ENCODE data around the gene OR4K5. TPM values are rescaled to one million over a fixed set of nuclear protein-coding genes. Genes with fewer than 3 reads are reported as not detected.
"Not testable (repeated sequence)": the region's sequence is repeated elsewhere in the genome, so short reads cannot be mapped to it uniquely, and the experiment has no call there.

The OR4K5 gene
- total RNA-seq, 2 donors from 2014 or later, result not detected

- intact Hi-C loops (cut with DNase I), result no loop called here
- WGBS, result 78% methylated on average over 3 of the region's 3 CpGs
- H3K4me3 ChIP-seq, result no peak overlapping the region
These were observed 27.1 kb downstream of the OR4K5 start for GRCh38 chr14:19947413-19948090.

DNA sequence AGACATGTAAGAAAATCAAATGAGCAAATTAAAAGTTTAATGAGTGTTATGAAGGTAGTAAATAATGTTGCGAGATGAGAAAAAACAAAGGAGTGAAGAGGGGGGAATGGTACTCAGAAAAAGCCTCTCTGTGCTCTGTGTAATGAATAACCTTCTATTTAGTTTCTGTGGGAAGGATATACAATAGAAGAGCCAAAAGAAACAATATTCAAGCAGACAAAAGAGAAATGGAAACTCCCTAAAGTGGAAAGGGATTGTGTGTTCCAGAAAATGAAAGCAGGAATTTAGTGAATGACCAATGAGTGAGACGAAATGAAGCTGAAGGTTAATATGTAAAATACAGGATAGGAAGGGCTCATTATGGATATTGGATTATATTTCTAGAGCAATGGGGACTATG, 28.8 kb downstream of the OR4K5 start:
- intact Hi-C loops (cut with DNase I), result no loop called here
- no peaks in the 10 kb centered on the region for H3K27me3 ChIP-seq (replicated peaks; ENCODE audit: insufficient read depth)
- no peak for TF ChIP-seq CTCF (IDR thresholded peaks at IDR 0.05)
- no peak for TF ChIP-seq POLR2A (IDR thresholded peaks at IDR 0.05)
- no peak for TF ChIP-seq POLR2AphosphoS5 (IDR thresholded peaks at IDR 0.05)
- 56% methylated on average over 2 of the region's 2 CpGs for WGBS
- no peaks in the 10 kb centered on the region for H3K9me3 ChIP-seq
- no peak overlapping the region for H3K27ac ChIP-seq
- no peak for DNase-seq (ENCODE audit: low spot score)
- no peaks in the 10 kb centered on the region for H3K36me3 ChIP-seq
- no peak overlapping the region for H3K4me3 ChIP-seq
- H3K4me1 ChIP-seq (replicated peaks), result no peaks in the 10 kb centered on the region

More at GRCh38 chr14:19947413-19948090, 27.1 kb downstream of the OR4K5 start:
- no peak for DNase-seq (ENCODE audit: low spot score)
- H3K36me3 ChIP-seq, result no peaks in the 10 kb centered on the region
- no peaks in the 10 kb centered on the region for H3K9me3 ChIP-seq
- no peaks in the 10 kb centered on the region for H3K27me3 ChIP-seq (replicated peaks; ENCODE audit: insufficient read depth)
- H3K27ac ChIP-seq, result no peak overlapping the region
- TF ChIP-seq POLR2AphosphoS5 (IDR thresholded peaks at IDR 0.05) (no peak), CTCF (IDR thresholded peaks at IDR 0.05) (no peak), POLR2A (IDR thresholded peaks at IDR 0.05) (no peak)
- no peaks in the 10 kb centered on the region for H3K4me1 ChIP-seq (replicated peaks)

DNA sequence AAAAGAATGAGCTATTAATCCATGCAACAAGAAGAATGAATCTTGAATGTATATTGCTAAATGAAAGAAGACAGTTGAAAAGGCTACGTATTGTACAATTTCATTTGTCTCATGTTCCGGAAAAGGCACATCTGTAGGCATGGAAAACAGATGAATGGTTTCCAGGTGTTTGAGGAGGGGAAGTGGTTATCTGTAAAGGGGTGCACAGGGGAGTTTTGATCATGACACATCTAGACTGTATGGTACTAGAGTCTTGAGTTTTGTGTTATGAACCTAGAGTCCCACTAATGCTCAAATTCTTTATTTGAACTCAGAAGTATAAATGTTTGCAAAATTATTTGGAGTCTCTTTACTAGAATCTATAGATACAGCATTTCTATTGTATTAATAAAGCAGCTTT, 49.3 kb downstream of the OR4K5 start:
- H3K4me3 ChIP-seq; H3K4me1 ChIP-seq (replicated peaks); H3K9me3 ChIP-seq; DNase-seq (ENCODE audit: low spot score); H3K27ac ChIP-seq; H3K36me3 ChIP-seq; intact Hi-C loops (cut with DNase I); H3K27me3 ChIP-seq (replicated peaks; ENCODE audit: insufficient read depth): not testable (repeated sequence)
- 68% methylated on average over 2 of the region's 2 CpGs for WGBS

Other genes with a start within 250 kb of the OR4K5 start
- not detected for gene OR11H2, start 206.7 kb upstream of the OR4K5 start, total RNA-seq
- gene OR4Q3, start 177.0 kb upstream of the OR4K5 start, total RNA-seq, result 1 to 10 TPM in 1 of 2 donors, not detected in 1; 3.1 TPM
- not detected for gene OR4M1, start 147.1 kb upstream of the OR4K5 start, total RNA-seq
- gene OR4N2, start 116.8 kb upstream of the OR4K5 start, total RNA-seq, result not detected
- not detected for gene OR4K2, start 45.5 kb upstream of the OR4K5 start, total RNA-seq
- not detected for gene OR4K1, start 10.3 kb downstream of the OR4K5 start, total RNA-seq
- not detected for gene OR4K15, start 55.0 kb downstream of the OR4K5 start, total RNA-seq
- not detected for gene OR4Q2, start 81.6 kb downstream of the OR4K5 start, total RNA-seq
- not detected for gene OR4K14, start 98.7 kb downstream of the OR4K5 start, total RNA-seq
- gene OR4K13, start 115.4 kb downstream of the OR4K5 start, total RNA-seq, result not detected
- not detected for gene OR4L1, start 139.4 kb downstream of the OR4K5 start, total RNA-seq
- gene OR4K17, start 190.1 kb downstream of the OR4K5 start, total RNA-seq, result not detected
- not detected for gene OR4N5, start 218.2 kb downstream of the OR4K5 start, total RNA-seq

Measured in prostate gland (tissue), 2 donors.